ENCODE results near the gene SLC6A4.
"Not testable (repeated sequence)": the region's sequence is repeated elsewhere in the genome, so short reads cannot be mapped to it uniquely, and the experiment has no call there.

SLC6A4 gene

GRCh38 chr17:30219315-30219714 lies 16.2 kb downstream of the SLC6A4 start:
- no peak for DNase-seq (ENCODE audit: low read depth)

DNA sequence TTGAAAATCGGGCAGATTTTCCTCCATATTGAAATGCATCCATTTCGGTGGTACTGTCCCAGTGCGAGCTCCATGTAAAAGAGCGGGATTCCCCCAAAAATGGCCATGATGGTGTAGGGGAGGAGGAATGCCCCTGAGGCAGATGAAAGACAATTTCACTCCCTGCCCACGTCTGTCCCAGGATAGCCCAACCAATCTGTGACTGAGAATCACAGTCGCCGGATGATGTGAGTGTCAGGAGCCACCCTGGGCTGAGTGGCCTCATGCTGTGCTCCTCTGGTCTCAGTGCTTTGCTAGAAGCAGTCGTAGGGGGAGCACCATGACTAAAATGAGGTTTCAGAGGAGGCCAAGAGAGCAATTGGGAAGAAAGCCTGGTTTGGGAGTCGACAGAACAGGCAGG lies 16.7 kb downstream of the SLC6A4 start:
- no peak for DNase-seq (ENCODE audit: low read depth)

GRCh38 chr17:30217746-30218245 lies 17.7 kb downstream of the SLC6A4 start:
- no peak for DNase-seq (ENCODE audit: low read depth)

DNA sequence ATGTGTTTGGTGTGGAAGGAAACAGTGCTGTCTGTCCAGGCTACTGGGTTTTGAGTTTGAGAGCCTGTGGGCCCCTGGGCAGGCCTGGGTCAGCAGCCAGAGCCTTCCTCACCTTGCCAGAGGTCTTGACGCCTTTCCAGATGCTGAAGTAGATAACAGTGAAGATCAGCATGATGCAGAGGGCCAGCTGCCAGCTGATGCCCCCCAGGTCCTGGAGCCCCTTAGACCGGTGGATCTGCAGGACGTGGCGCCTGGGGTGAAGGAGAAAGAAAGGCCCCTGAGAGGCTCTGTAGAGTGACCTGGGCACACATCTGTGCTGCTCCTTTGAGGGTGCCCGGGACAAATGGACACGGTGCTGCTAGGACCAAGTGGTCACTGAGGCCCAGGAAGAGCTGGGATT lies 18.4 kb downstream of the SLC6A4 start:
- DNase-seq (ENCODE audit: low read depth), result no peak

DNA sequence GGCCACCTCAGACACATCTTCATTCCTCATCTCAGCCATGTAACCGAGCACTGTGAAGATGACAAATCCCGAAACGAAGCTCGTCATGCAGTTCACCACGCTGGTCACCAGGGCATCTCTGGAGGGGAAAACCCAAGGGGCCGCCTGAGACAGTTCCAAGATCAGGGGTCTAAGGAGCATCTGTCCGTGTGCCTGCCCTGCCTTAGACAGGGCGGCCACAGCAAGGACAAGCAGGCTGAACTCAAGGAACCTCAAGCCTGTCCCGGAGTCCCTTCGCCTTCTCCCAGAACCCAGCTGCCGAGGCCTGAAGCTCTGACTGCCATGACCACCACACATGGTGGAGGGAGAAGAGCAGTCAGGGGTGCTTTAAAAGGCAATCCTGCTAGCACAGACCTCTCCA lies 22.7 kb downstream of the SLC6A4 start:
- DNase-seq (ENCODE audit: low read depth), result no peak

DNA sequence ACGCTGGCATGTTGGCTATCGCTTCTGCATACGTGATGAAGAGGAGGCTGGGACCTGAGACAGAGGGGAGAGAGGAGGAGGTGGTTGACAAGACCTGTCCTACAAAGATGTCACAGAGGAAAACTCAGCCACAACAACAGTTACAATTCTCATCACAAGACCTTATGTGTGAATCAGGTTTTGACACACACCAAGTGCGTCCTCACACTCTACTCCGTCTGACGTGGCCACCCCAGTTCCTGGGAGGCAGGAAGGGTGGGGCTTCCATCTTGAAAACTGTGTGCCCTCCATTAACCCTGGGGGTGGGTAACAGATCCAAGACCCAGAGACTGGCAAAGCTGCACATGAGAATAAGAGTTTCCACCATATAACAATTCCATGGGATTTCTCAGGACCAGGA lies 24.1 kb downstream of the SLC6A4 start:
- no peak for DNase-seq (ENCODE audit: low read depth)

DNA sequence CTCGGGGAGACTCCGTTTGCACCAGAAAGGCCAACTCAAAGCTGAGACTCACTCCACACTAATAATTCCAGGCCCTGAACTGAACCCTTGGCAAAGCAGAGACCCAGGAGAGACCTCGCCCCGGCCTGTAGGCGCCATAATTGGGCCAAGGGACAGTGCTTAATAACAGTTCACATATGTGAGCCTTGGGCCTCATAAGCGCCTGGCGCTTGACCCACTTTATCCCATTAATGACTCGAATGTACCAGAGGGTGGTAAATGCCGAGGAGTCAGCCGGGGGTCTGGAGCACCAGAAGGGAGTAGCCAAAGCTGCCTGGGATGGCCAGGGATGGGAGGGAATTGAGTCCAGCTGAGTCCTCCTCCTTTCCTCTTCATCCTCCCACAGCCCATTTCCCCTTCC lies 24.6 kb downstream of the SLC6A4 start:
- DNase-seq (ENCODE audit: low read depth), result no peak

DNA sequence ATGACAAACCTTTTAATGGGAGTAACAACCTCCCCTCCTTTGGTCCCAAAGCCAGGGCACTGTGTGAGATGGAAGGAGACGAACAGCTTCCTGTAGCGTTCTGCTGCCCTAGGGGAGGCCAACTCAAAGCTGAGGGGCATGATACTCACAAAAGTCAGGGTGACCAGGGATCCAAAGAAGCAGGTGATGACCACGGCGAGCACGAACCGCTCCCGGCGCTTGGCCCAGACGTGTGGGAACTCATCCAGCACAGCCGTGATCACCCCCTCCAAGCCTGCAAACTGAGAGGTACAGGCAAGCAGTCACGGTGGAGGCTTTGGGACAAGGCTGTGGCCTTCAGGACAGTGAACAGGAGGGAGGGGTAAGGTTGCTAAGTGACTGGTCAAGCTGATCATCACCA lies 25.1 kb downstream of the SLC6A4 start:
- DNase-seq (ENCODE audit: low read depth), result no peak

DNA sequence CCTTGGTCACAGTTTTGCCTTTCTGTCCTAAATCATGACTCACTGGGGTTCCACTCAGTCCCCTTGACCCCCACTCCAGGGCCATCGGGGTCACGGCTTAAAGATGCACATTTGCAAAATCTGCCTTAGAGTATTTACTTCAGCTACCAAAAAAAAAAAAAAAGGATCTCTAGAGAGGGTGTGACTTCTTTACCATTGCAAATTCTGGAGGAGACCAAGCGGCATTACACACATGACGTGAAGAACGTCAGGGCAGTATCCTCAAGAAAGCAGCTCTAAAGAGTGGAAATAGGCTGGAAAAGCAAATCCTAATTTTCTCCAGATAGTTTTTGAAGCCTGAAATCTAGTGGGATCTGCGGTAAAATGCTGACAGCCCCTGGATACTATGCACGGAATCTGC lies 25.6 kb downstream of the SLC6A4 start:
- DNase-seq (ENCODE audit: low read depth), result no peak

DNA sequence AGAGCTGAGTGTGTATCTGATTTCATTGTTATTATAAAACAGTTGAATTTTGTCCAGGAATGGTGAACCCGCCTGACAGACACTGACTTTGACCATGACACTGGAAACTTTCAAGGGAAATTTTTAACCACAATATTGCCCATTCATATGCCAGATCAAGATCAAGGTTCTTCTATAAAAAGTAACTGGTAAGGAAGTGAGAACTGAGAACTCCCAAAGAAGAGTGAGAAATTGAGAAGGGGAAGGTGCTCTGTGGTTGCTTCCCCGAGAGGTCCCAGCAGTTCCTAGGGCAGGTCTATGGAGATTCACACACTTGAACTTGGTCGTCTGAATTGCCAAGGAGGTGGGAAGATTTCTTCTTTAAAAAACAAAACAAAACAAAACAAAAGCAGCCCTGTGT lies 27.3 kb downstream of the SLC6A4 start:
- DNase-seq (ENCODE audit: low read depth), result no peak

- DNase-seq (ENCODE audit: low read depth), result no peak
Measured at GRCh38 chr17:30207655-30208054, 27.8 kb downstream of the SLC6A4 start.

- DNase-seq (ENCODE audit: low read depth), result no peak
Measured at GRCh38 chr17:30203471-30203981, 32.0 kb downstream of the SLC6A4 start.

DNA sequence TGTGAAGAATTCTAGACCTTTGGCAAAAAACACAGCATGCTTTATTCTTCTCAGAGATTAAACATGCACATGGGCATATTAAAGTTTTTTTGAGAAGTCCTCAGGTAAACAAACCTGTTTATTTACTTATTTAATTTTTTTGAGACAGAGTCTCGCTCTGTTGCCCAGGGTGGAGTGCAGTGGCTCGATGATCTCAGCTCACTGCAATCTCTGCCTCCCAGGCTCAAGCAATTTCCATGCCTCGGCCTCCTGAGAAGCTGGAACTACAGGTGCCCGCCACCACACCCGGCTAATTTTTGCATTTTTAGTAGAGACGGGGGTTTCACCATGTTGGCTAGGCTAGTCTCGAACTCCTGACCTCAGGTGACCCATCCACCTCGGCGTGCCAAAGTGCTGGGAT lies 34.8 kb downstream of the SLC6A4 start:
- not testable (repeated sequence) for DNase-seq (ENCODE audit: low read depth)

GRCh38 chr17:30200106-30200505 lies 35.4 kb downstream of the SLC6A4 start:
- no peak for DNase-seq (ENCODE audit: low read depth)

DNA sequence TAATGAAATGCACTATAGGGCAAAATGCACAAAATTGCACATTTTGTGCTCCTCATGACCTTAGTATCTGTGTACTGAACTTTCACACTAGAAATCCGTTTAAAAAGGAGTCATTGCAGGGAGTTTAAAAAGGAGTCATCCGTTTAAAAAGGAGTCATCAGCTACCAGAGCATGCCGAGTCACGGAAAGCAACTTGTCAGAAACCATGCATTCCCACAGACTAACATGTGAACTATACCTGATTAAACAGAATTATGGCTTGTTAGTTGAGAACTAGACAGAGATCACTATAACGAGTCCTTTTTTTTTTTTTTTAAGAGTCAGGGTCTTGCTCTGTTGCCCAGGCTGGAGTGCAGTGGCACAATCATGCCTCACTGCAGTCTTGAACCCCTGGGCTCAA lies 35.9 kb downstream of the SLC6A4 start:
- no peak for DNase-seq (ENCODE audit: low read depth)

- DNase-seq (ENCODE audit: low read depth), result no peak
Measured at GRCh38 chr17:30197416-30197815, 38.1 kb downstream of the SLC6A4 start.

GRCh38 chr17:30196504-30196903 lies 39.0 kb downstream of the SLC6A4 start:
- no peak for DNase-seq (ENCODE audit: low read depth)

DNA sequence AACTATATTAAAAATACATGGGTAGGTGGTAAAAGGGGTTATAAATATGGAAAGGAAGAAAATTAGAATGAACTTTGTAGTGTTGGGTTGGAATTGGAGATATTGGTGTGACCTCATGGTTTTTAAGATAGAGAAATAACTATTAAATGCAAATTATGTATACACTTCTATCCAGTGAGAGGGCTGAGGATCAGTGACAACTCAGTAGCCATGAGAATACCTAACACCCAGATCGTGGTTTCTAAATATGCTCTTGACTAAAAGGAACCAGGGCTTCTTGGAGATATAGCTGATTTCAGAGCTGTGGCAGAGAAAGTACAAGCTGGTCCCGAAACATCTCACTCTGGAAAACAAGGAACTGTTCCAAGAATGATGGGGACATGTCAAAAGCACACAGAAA lies 44.4 kb downstream of the SLC6A4 start:
- DNase-seq (ENCODE audit: low read depth), result no peak

- DNase-seq (ENCODE audit: low read depth), result no peak
Measured at GRCh38 chr17:30188211-30188939, 47.1 kb downstream of the SLC6A4 start.

GRCh38 chr17:30187573-30187972 lies 47.9 kb downstream of the SLC6A4 start:
- no peak for DNase-seq (ENCODE audit: low read depth)

GRCh38 chr17:30186761-30187160 lies 48.7 kb downstream of the SLC6A4 start:
- DNase-seq (ENCODE audit: low read depth), result no peak

DNA sequence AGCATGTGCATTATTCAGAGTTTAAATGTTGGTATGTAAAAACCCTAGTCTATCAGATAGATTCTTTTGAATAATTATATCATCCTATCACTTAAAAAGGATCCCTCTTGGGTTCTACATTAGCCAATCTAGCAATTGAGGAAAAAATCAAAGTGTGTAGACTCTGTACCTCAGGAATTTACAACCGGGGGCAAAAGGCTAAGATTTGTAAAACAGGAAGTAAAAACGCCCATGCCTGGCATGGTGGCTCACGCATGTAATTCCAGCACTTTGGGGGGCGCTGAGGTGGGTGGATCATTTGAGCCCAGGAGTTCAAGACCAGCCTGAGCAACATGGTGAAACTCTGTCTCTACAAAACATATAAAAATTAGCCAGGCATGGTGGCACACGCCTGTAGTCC lies 58.6 kb downstream of the SLC6A4 start:
- DNase-seq (ENCODE audit: low read depth), result no peak

GRCh38 chr17:30174556-30174955 lies 60.9 kb downstream of the SLC6A4 start:
- DNase-seq (ENCODE audit: low read depth), result no peak

GRCh38 chr17:30173649-30174048 lies 61.8 kb downstream of the SLC6A4 start:
- DNase-seq (ENCODE audit: low read depth), result no peak
